ENCODE measurements around the gene C3orf20.

GRCh38 chr3:14726441-14726780, 51.5 kb downstream of the C3orf20 start:
- TF ChIP-seq CTCF (IDR thresholded peaks at IDR 0.05; ENCODE audit: poor library complexity, severe bottlenecking) (no peak), POLR2AphosphoS5 (IDR thresholded peaks at IDR 0.05) (no peak), TAF1 (IDR thresholded peaks at IDR 0.05; ENCODE audit: low read depth) (no peak), EZH2 (IDR thresholded peaks at IDR 0.05; ENCODE audit: borderline replicate concordance, insufficient read depth, low read length, poor library complexity, severe bottlenecking) (no peak), MXI1 (conservative IDR thresholded peaks at IDR 0.05; ENCODE audit: poor library complexity, severe bottlenecking) (no peak), REST (IDR thresholded peaks at IDR 0.05; ENCODE audit: borderline replicate concordance) (no peak), EP300 (conservative IDR thresholded peaks at IDR 0.05; ENCODE audit: poor library complexity, severe bottlenecking) (no peak), RAD21 (conservative IDR thresholded peaks at IDR 0.05) (no peak), SMC3 (conservative IDR thresholded peaks at IDR 0.05; ENCODE audit: poor library complexity) (no peak)

Measured in neural cell (in vitro differentiated cells).